Neuronal stem cell (in vitro differentiated cells): ENCODE results near the gene STEAP4. TPM values are rescaled to one million over a fixed set of nuclear protein-coding genes. Genes with fewer than 3 reads are reported as not detected.

ENCODE experiments used
- DNase-seq: peaks from one replicate; pipeline ENCODE4 v3.0.0-alpha.2; 2013; ENCODE audit warnings: low spot score
- H2AFZ ChIP-seq: one replicate; pipeline ENCODE4 v1.6.1; 2013; ENCODE audit warnings: mild to moderate bottlenecking, low read length, inconsistent platforms
- H2AK5ac ChIP-seq: 2 replicates; pipeline ENCODE4 v1.6.1; 2013; ENCODE audit warnings: low read depth, mild to moderate bottlenecking, inconsistent platforms, low read length, moderate library complexity, mixed read lengths
- H2BK120ac ChIP-seq: 2 replicates; pipeline ENCODE4 v1.6.1; 2013; ENCODE audit warnings: low read depth, mild to moderate bottlenecking, inconsistent platforms, low read length, moderate library complexity, mixed read lengths
- H2BK12ac ChIP-seq: one replicate; pipeline ENCODE4 v1.6.1; 2013; ENCODE audit warnings: low read length, inconsistent platforms
- H2BK15ac ChIP-seq: 2 replicates; pipeline ENCODE4 v1.6.1; 2013; ENCODE audit warnings: mild to moderate bottlenecking, low read length, inconsistent platforms, mixed read lengths
- H2BK5ac ChIP-seq: one replicate; pipeline ENCODE4 v1.6.1; 2013; ENCODE audit warnings: inconsistent platforms, mild to moderate bottlenecking, low read length, moderate library complexity
- H3K14ac ChIP-seq: one replicate; pipeline ENCODE4 v1.6.1; 2013; ENCODE audit warnings: low read length, inconsistent platforms
- H3K18ac ChIP-seq: 2 replicates; pipeline ENCODE4 v1.6.1; 2013; ENCODE audit warnings: low read length, inconsistent platforms
- H3K23ac ChIP-seq: 2 replicates; pipeline ENCODE4 v1.6.1; 2013; ENCODE audit warnings: low read depth, mild to moderate bottlenecking, mixed read lengths, low read length, inconsistent platforms; ENCODE audit not compliant: poor library complexity
- H3K27ac ChIP-seq: replicated peaks from 3 replicates; pipeline ENCODE4 v1.5.1; 2013; ENCODE audit warnings: low read length, inconsistent platforms
- H3K27me3 ChIP-seq, 3 experiments: 2 replicates each; pipeline ENCODE4 v1.6.1; 2013; ENCODE audit warnings: low read length in 3 of 3, mild to moderate bottlenecking in 2 of 3, inconsistent platforms in 1 of 3, low read depth in 1 of 3, mixed read lengths in 1 of 3, moderate library complexity in 1 of 3; ENCODE audit not compliant: control insufficient read depth in 3 of 3, insufficient read depth in 3 of 3
- H3K36me3 ChIP-seq, 2 donors: replicated peaks in 1 of 2; 2 replicates each; pipeline ENCODE4 v1.6.1; 2013; ENCODE audit warnings: low read length in 2 of 2; ENCODE audit not compliant: control insufficient read depth in 2 of 2, insufficient read depth in 2 of 2
- H3K4ac ChIP-seq: 2 replicates; pipeline ENCODE4 v1.6.1; 2013; ENCODE audit warnings: inconsistent platforms, mild to moderate bottlenecking, low read length, moderate library complexity
- H3K4me1 ChIP-seq, 2 donors: 1 replicate in 1 of 2; 2 replicates in 1 of 2; pipeline ENCODE4 v1.6.1; 2013; ENCODE audit warnings: low read length in 2 of 2, low read depth in 1 of 2; ENCODE audit not compliant: control insufficient read depth in 2 of 2, insufficient read depth in 1 of 2
- H3K4me2 ChIP-seq: one replicate; pipeline ENCODE4 v1.6.1; 2013; ENCODE audit warnings: mild to moderate bottlenecking, low read length, inconsistent platforms; ENCODE audit not compliant: insufficient read depth, poor library complexity, severe bottlenecking
- H3K4me3 ChIP-seq, 2 donors: 2 replicates each; pipeline ENCODE4 v1.5.1; 2013; ENCODE audit warnings: low read length in 2 of 2, mild to moderate bottlenecking in 2 of 2, inconsistent platforms in 1 of 2, moderate library complexity in 1 of 2
- H3K79me1 ChIP-seq: one replicate; pipeline ENCODE4 v1.6.1; 2013; ENCODE audit warnings: low read depth, mild to moderate bottlenecking, inconsistent platforms, low read length, moderate library complexity
- H3K9ac ChIP-seq: one replicate; pipeline ENCODE4 v1.6.1; 2013; ENCODE audit warnings: mild to moderate bottlenecking, low read depth, low read length, inconsistent platforms; ENCODE audit not compliant: poor library complexity
- H3K9me3 ChIP-seq, 2 donors: replicated peaks in 1 of 2; 2 replicates each; pipeline versions ENCODE3 to v1.6.1; 2013; ENCODE audit warnings: low read length in 2 of 2, mild to moderate bottlenecking in 2 of 2, inconsistent platforms in 1 of 2, low read depth in 1 of 2, mixed read lengths in 1 of 2, moderate library complexity in 1 of 2; ENCODE audit not compliant: control insufficient read depth in 2 of 2, insufficient read depth in 1 of 2
- H4K8ac ChIP-seq: one replicate; pipeline ENCODE4 v1.6.1; 2013; ENCODE audit warnings: low read depth, mild to moderate bottlenecking, inconsistent platforms, low read length, moderate library complexity
- H4K91ac ChIP-seq: one replicate; pipeline ENCODE4 v1.6.1; 2013; ENCODE audit warnings: low read length, low read depth, mild to moderate bottlenecking, inconsistent platforms; ENCODE audit not compliant: poor library complexity
- WGBS, 2 donors: extraction: QIAGEN DNeasy Blood & Tissue Kit; methylation state at CpG; one replicate each; pipeline ENCODE4 v1.1.7; 2013; ENCODE audit warnings: missing lambda C conversion rate in 2 of 2, mixed read lengths in 1 of 2; ENCODE audit not compliant: insufficient read length in 2 of 2, insufficient replicate concordance in 1 of 2; ENCODE audit errors: extremely low coverage in 2 of 2; 5-methylcytosine and 5-hydroxymethylcytosine counted together
- polyA plus RNA-seq, 2 experiments: library from polyadenylated mRNA; stranded (reverse); fragments of 200-250 nt; gene quantifications; one replicate each; pipeline ENCODE4 v1.2.3, GENCODE V29; 2013

Gene STEAP4
- polyA plus RNA-seq (2013, experiment 1 of 2) = not detected
- polyA plus RNA-seq (2013, experiment 2 of 2) = not detected

DNA sequence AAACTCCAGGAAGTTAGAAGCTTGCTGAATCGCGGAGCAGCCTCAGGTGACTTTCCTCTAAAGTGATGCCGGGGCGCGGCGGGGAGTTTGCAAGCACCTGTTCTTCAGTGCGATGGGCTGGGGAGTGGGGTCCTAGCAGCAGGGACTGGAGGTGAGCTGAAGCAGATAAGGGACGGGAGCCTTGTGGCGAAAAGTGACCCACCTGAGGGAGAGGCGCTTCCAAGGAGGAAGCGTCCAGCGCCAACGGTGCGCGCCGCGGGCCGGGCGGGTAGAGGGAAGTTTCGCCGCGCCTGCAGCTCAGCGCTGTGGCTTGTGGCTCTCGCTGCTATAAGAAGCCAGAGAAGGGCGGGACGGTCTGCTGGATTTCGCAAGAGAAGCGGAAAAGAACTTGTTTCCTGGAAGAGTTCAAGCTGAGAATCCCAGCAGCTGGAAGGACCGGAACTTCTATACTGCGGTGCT is at the start of gene STEAP4:
Gene STEAP4, minus strand, starts transcription at position 305 of the 459 bp plus-strand sequence. CDS start 22,625 bp downstream, outside the sequence.
- Histone ChIP-seq H4K91ac (no peak within 1 kb of the TSS), H2AFZ (peak within 1 kb of the TSS; percentile 83), H3K79me1 (no peaks in the 10 kb centered on the region), H3K14ac (peak within 1 kb of the TSS; percentile 97), H3K23ac (no peak within 1 kb of the TSS), H3K4me3 (peak within 1 kb of the TSS; percentile 20 to 75), H2BK120ac (no peak within 1 kb of the TSS), H2BK12ac (no peak within 1 kb of the TSS), H2BK15ac (no peak within 1 kb of the TSS), H3K36me3 (no peaks in the 10 kb centered on the region), H2BK5ac (no peak within 1 kb of the TSS), H3K9ac (peak within 1 kb of the TSS; percentile 66), H3K18ac (peak within 1 kb of the TSS; percentile 37), H3K9me3 (no peaks in the 10 kb centered on the region), H3K27ac (no peak within 1 kb of the TSS), H3K4me1 (peaks cover 0 to 6% of the 10 kb centered on the region in 2 donors), H3K4ac (no peak within 1 kb of the TSS), H2AK5ac (no peak within 1 kb of the TSS), H4K8ac (no peak within 1 kb of the TSS), H3K27me3 (peaks cover 0 to 41% (median 12%) of the 10 kb centered on the region in 3 experiments), H3K4me2 (peak within 1 kb of the TSS; percentile 61)
- no CpG with 5 or more reads among the region's 30 CpGs for WGBS, 2 donors
- peak; percentile 21 for DNase-seq

DNA sequence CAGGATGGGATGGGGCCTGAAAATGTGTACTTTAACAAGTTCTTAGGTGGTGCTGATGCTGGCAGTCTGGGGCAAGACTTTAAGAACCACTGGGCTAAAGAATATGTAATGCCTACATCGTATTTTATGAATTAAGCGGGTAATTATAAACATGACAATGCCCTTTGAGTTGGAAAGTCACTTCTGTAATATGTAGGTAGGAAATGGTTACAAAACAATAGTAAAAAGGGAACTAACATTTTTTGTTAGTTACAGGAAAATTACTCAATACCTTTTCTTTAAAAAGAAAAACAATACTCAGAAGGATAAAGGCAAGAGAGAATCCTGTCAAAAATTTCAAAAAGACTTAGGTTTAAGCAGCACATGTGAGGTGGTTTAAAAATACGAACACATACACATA is 48.3 kb upstream of the STEAP4 start:
- H3K9ac ChIP-seq = no peak overlapping the region
- H3K23ac ChIP-seq = no peak overlapping the region
- H2BK120ac ChIP-seq = no peak overlapping the region
- H3K4me1 ChIP-seq = no peaks in the 10 kb centered on the region
- no peak overlapping the region for H4K91ac ChIP-seq
- no CpG with 5 or more reads among the region's 3 CpGs for WGBS, 2 donors
- H3K4me3 ChIP-seq = no peak overlapping the region
- H3K4ac ChIP-seq = no peak overlapping the region
- H2BK12ac ChIP-seq = no peak overlapping the region
- no peak overlapping the region for H4K8ac ChIP-seq
- no peak overlapping the region for H2BK15ac ChIP-seq
- peaks cover 0 to 2% of the 10 kb centered on the region in 2 donors for H3K9me3 ChIP-seq
- no peak overlapping the region for H2AK5ac ChIP-seq
- no peak for DNase-seq
- H3K14ac ChIP-seq = no peak overlapping the region
- no peak overlapping the region for H2BK5ac ChIP-seq
- no peak overlapping the region for H2AFZ ChIP-seq
- H3K18ac ChIP-seq = no peak overlapping the region
- no peaks in the 10 kb centered on the region for H3K36me3 ChIP-seq
- no peak overlapping the region for H3K4me2 ChIP-seq
- H3K27me3 ChIP-seq = no peaks in the 10 kb centered on the region
- no peaks in the 10 kb centered on the region for H3K79me1 ChIP-seq
- no peak overlapping the region for H3K27ac ChIP-seq

DNA sequence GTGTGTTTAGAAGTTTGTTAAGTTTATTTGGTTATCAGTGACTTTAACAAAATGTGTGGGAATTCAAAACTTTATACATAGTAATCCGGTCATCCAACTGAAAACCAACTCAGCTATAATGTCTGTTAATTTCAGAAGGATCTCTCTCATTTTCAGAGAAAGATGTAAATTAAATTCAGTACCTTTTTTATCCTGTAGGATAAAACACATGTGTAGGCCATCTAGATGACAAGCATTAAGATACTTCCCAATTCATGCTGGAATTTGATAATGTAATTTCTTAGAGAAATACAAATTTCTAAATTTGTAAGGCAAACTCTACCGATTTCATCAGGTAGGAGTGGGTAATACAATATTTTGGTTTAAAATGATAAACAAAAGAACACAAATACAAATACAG is 43.4 kb upstream of the STEAP4 start:
- no peak overlapping the region for H4K91ac ChIP-seq
- no peak overlapping the region for H2BK15ac ChIP-seq

DNA sequence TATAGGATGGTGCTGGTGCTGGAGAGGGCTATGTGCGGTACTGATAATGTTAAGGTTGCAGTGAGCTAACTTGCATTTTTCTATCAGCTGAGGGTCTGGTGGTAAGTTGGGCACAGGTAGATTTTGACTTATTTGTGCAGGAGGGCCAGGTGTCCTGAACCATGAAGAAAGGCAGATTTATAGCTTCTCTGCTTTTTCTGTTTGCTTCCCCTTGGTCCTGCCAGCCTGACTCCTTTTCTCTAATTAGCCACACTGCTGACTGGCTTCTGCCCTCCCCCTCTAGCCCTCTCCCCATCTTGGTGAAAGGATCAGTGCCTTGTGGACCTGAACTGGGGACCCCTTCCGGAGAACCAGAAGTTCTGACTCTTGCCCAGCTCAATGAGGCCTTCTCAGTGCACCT is 40.8 kb upstream of the STEAP4 start:
- Histone ChIP-seq H3K4me1 (no peaks in the 10 kb centered on the region), H2AFZ (no peak overlapping the region)
- no CpG with 5 or more reads among the region's 2 CpGs for WGBS, 2 donors

More for the DNA sequence above, 43.4 kb upstream of the STEAP4 start:
- Histone ChIP-seq H2BK12ac (no peak overlapping the region), H3K14ac (no peak overlapping the region), H2BK120ac (no peak overlapping the region), H2BK5ac (no peak overlapping the region), H3K9me3 (no peaks in the 10 kb centered on the region), H4K8ac (no peak overlapping the region), H2AK5ac (no peak overlapping the region), H3K4ac (no peak overlapping the region), H3K9ac (no peak overlapping the region), H3K27ac (no peak overlapping the region), H3K4me1 (no peaks in the 10 kb centered on the region), H3K79me1 (no peaks in the 10 kb centered on the region), H2AFZ (no peak overlapping the region), H3K18ac (no peak overlapping the region), H3K27me3 (no peaks in the 10 kb centered on the region), H3K36me3 (no peaks in the 10 kb centered on the region), H3K4me2 (no peak overlapping the region), H3K4me3 (no peak overlapping the region), H3K23ac (no peak overlapping the region)
- no peak for DNase-seq
- WGBS, 2 donors = no CpG with 5 or more reads among the region's 2 CpGs

More for the DNA sequence above, 40.8 kb upstream of the STEAP4 start:
- no peak overlapping the region for H3K14ac ChIP-seq
- H3K27ac ChIP-seq = no peak overlapping the region
- no peak overlapping the region for H3K4ac ChIP-seq
- H4K8ac ChIP-seq = no peak overlapping the region
- no peak overlapping the region for H3K23ac ChIP-seq
- no peaks in the 10 kb centered on the region for H3K79me1 ChIP-seq
- no peak overlapping the region for H2BK15ac ChIP-seq
- H3K9ac ChIP-seq = no peak overlapping the region
- H2BK12ac ChIP-seq = no peak overlapping the region
- H3K9me3 ChIP-seq = no peaks in the 10 kb centered on the region
- H3K4me3 ChIP-seq = no peak overlapping the region
- no peak overlapping the region for H3K4me2 ChIP-seq
- no peaks in the 10 kb centered on the region for H3K36me3 ChIP-seq
- DNase-seq = no peak
- no peak overlapping the region for H3K18ac ChIP-seq
- no peak overlapping the region for H2AK5ac ChIP-seq
- no peak overlapping the region for H4K91ac ChIP-seq
- H2BK120ac ChIP-seq = no peak overlapping the region
- no peaks in the 10 kb centered on the region for H3K27me3 ChIP-seq
- no peak overlapping the region for H2BK5ac ChIP-seq
